B cell (primary cell): ENCODE results near the gene CELF4. TPM values are rescaled to one million over a fixed set of nuclear protein-coding genes. Genes with fewer than 3 reads are reported as not detected.

Experiments
- ATAC-seq: fragments of 200-7000 bp; cut with Tn5 transposase; one replicate; pipeline ENCODE4 v1.10.0; 2021; ENCODE audit warnings: low read depth, mild to moderate bottlenecking, moderate number of reproducible peaks, moderate library complexity
- CTCF ChIA-PET: fragments of 350-600 bp; sonication (Branson Sonifier 250); formaldehyde crosslinking; loops from one replicate; lab custom pipeline; 2021; ENCODE audit warnings: antibody characterized with exemption, inconsistent platforms; lab: Charles Lee
- POLR2A ChIA-PET: fragments of 350-600 bp; sonication (Branson Sonifier 250); formaldehyde crosslinking; loops from one replicate; lab custom pipeline; 2021; ENCODE audit warnings: antibody characterized with exemption; lab: Charles Lee
- DNase-seq: peaks from one replicate; pipeline ENCODE4 v3.0.0; 2013
- H2AFZ ChIP-seq: 2 replicates; pipeline ENCODE4 v1.6.1; 2012; ENCODE audit warnings: mild to moderate bottlenecking, low read depth, low read length; ENCODE audit not compliant: insufficient read depth, poor library complexity, severe bottlenecking
- H3K27ac ChIP-seq, 2 donors: 1 replicate in 1 of 2; 2 replicates in 1 of 2; pipeline ENCODE4 v1.5.1; 2012 to 2013; ENCODE audit warnings: low read length in 2 of 2, mild to moderate bottlenecking in 2 of 2, moderate library complexity in 1 of 2
- H3K27me3 ChIP-seq, 4 experiments: fragments of 200-600 bp in 1 of 4; sonication (generic) in 1 of 4; replicated peaks in 1 of 4; 1 replicate in 2 of 4; 2 replicates in 2 of 4; pipeline versions ENCODE4 v1.6.1 to v1.7.0; 2013 to 2016; ENCODE audit warnings: low read length in 3 of 4, mild to moderate bottlenecking in 2 of 4, mixed read lengths in 1 of 4, moderate library complexity in 1 of 4; ENCODE audit not compliant: insufficient read depth in 4 of 4, control insufficient read depth in 3 of 4; ENCODE audit errors: control extremely low read depth in 1 of 4
- H3K36me3 ChIP-seq, 2 experiments: replicated peaks in 1 of 2; 1 replicate in 1 of 2; 2 replicates in 1 of 2; pipeline versions ENCODE4 v1.6.1 to v1.7.1; 2013; ENCODE audit warnings: low read length in 1 of 2; ENCODE audit not compliant: insufficient read depth in 2 of 2, control insufficient read depth in 1 of 2; ENCODE audit errors: control extremely low read depth in 1 of 2, extremely low read depth in 1 of 2
- H3K4me1 ChIP-seq, 2 donors: fragments of 200-600 bp in 1 of 2; sonication (generic) in 1 of 2; 1 replicate in 1 of 2; 2 replicates in 1 of 2; pipeline versions ENCODE4 v1.5.1 to v1.6.1; 2013 to 2017; ENCODE audit warnings: low read length in 2 of 2; ENCODE audit not compliant: control insufficient read depth in 2 of 2, insufficient read depth in 2 of 2
- H3K4me2 ChIP-seq: replicated peaks from 2 replicates; pipeline ENCODE3; 2012; ENCODE audit warnings: mild to moderate bottlenecking, low read depth, low read length; ENCODE audit not compliant: poor library complexity, severe bottlenecking
- H3K4me3 ChIP-seq, 5 experiments: fragments of 200-600 bp in 1 of 5; sonication (generic) in 1 of 5; 1 replicate in 3 of 5; 2 replicates in 2 of 5; pipeline versions ENCODE4 v1.5.1 to v1.7.0; 2011 to 2016; ENCODE audit warnings: low read length in 4 of 5, mild to moderate bottlenecking in 4 of 5, low read depth in 2 of 5, control low read depth in 1 of 5, moderate library complexity in 1 of 5; ENCODE audit not compliant: insufficient read depth in 1 of 5; ENCODE audit errors: control extremely low read depth in 1 of 5, extremely low read depth in 1 of 5
- H3K79me2 ChIP-seq: fragments of 200-600 bp; sonication (generic); one replicate; pipeline ENCODE4 v1.6.0; 2016; ENCODE audit warnings: low read length; ENCODE audit not compliant: control insufficient read depth, insufficient read depth
- H3K9ac ChIP-seq: fragments of 200-600 bp; sonication (generic); 2 replicates; pipeline ENCODE4 v1.6.1; 2017; ENCODE audit warnings: mild to moderate bottlenecking, low read length, moderate library complexity
- H3K9me3 ChIP-seq, 3 donors: one replicate each; pipeline versions ENCODE4 v1.6.1 to v1.7.1; 2013; ENCODE audit warnings: low read length in 2 of 3; ENCODE audit not compliant: control insufficient read depth in 2 of 3, insufficient read depth in 1 of 3; ENCODE audit errors: control extremely low read depth in 1 of 3
- H4K20me1 ChIP-seq: 2 replicates; pipeline ENCODE4 v1.6.0; 2012; ENCODE audit warnings: mild to moderate bottlenecking, low read length; ENCODE audit not compliant: insufficient read depth, control insufficient read depth, poor library complexity, severe bottlenecking
- H3K27ac Mint-ChIP-seq: one replicate; pipeline ENCODE4 v1.8.0; 2021; ENCODE audit warnings: mixed read lengths
- H3K27me3 Mint-ChIP-seq: one replicate; pipeline ENCODE4 v1.8.0; 2021; ENCODE audit warnings: mixed read lengths
- H3K4me1 Mint-ChIP-seq: one replicate; pipeline ENCODE4 v1.8.0; 2021; ENCODE audit warnings: mixed read lengths
- H3K4me3 Mint-ChIP-seq: one replicate; pipeline ENCODE4 v1.8.0; 2021; ENCODE audit warnings: mixed read lengths
- H3K9me3 Mint-ChIP-seq: one replicate; pipeline ENCODE4 v1.8.0; 2022; ENCODE audit warnings: mixed read lengths; ENCODE audit not compliant: insufficient read depth
- EZH2 ChIP-seq: IDR thresholded peaks from 2 replicates; pipeline ENCODE4 v1.6.1; 2012; ENCODE audit warnings: borderline replicate concordance, low read depth, mild to moderate bottlenecking, moderate library complexity, low read length; ENCODE audit not compliant: insufficient read depth, poor library complexity, severe bottlenecking
- WGBS: methylation state at CpG from one replicate; pipeline ENCODE4 v1.1.5; 2013; ENCODE audit warnings: missing lambda C conversion rate; ENCODE audit not compliant: insufficient coverage; 5-methylcytosine and 5-hydroxymethylcytosine counted together
- intact Hi-C: fragments of 100-400 bp; cut with micrococcal nuclease; formaldehyde crosslinking; loops from one replicate; pipeline ENCODE4 v1.10.0; 2022
- polyA plus RNA-seq: library from polyadenylated mRNA; depleted of rRNA; stranded (reverse); fragments of >200 nt; gene quantifications from 2 replicates; pipeline ENCODE4 v1.2.3, GENCODE V29; 2012
- total RNA-seq, 2 donors: library from RNA; stranded (reverse); fragments of 120-200 nt in 1 of 2; gene quantifications; 1 replicate in 1 of 2; 2 replicates in 1 of 2; pipeline versions ENCODE4 v1.2.3 to v1.2.4, GENCODE V29; 2013 to 2022
- TF ChIP-seq, protein P1 (sequence below): fragments of 200-600 bp; IDR thresholded peaks from one replicate; pipeline ENCODE4 v1.8.0; 2022; ENCODE audit warnings: antibody characterized with exemption, mild to moderate bottlenecking

Gene CELF4
- total and polyA plus RNA-seq, 2 donors (not counting 1 experiment from before 2014, with no cell fraction given): not detected

DNA sequence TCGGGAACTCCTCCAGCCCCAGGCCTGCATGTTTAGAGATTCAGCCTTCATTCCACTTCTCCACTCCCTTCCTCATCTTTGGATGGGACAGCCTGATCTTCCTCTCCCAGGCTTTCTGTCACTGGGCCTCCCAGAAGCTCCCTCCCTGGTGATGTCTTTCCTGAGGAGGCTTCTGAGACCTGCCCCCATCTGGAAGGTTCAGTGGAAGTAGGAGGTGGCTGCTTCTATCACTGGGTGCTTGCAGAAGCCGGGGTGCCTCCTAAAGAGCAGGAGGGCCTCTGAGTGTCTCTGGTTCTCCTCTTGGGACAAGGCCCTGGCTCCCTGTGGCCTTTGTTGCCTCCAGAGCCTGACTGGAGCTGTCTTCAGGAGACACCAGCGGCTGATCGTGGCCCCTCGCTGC, 108.7 kb downstream of the CELF4 start:
- no peaks in the 10 kb centered on the region for H3K36me3 ChIP-seq
- CTCF ChIA-PET: no interaction called here
- no peaks in the 10 kb centered on the region for H3K27me3 ChIP-seq
- DNase-seq (no peak), ATAC-seq (no peak)
- no peak overlapping the region for H3K27ac ChIP-seq
- H3K4me2 ChIP-seq: no peak overlapping the region
- H4K20me1 ChIP-seq: no peaks in the 10 kb centered on the region
- peaks cover 4% of the 10 kb centered on the region for H3K27me3 Mint-ChIP-seq
- H3K4me3 ChIP-seq: no peak overlapping the region
- H3K4me3 Mint-ChIP-seq: no peak overlapping the region
- no peaks in the 10 kb centered on the region for H3K79me2 ChIP-seq
- intact Hi-C loops: no loop called here
- POLR2A ChIA-PET: no interaction called here
- H3K9ac ChIP-seq: no peak overlapping the region
- H2AFZ ChIP-seq: no peak overlapping the region
- 88% methylated on average over 5 of the region's 5 CpGs for WGBS
- H3K9me3 ChIP-seq: no peaks in the 10 kb centered on the region
- no peaks in the 10 kb centered on the region for H3K4me1 ChIP-seq
- H3K27ac Mint-ChIP-seq: no peak overlapping the region
- H3K4me1 Mint-ChIP-seq: no peaks in the 10 kb centered on the region
- no peaks in the 10 kb centered on the region for H3K9me3 Mint-ChIP-seq
- no peak for TF ChIP-seq EZH2
- TF ChIP-seq, protein P1, sequence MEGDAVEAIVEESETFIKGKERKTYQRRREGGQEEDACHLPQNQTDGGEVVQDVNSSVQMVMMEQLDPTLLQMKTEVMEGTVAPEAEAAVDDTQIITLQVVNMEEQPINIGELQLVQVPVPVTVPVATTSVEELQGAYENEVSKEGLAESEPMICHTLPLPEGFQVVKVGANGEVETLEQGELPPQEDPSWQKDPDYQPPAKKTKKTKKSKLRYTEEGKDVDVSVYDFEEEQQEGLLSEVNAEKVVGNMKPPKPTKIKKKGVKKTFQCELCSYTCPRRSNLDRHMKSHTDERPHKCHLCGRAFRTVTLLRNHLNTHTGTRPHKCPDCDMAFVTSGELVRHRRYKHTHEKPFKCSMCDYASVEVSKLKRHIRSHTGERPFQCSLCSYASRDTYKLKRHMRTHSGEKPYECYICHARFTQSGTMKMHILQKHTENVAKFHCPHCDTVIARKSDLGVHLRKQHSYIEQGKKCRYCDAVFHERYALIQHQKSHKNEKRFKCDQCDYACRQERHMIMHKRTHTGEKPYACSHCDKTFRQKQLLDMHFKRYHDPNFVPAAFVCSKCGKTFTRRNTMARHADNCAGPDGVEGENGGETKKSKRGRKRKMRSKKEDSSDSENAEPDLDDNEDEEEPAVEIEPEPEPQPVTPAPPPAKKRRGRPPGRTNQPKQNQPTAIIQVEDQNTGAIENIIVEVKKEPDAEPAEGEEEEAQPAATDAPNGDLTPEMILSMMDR: no peak

DNA sequence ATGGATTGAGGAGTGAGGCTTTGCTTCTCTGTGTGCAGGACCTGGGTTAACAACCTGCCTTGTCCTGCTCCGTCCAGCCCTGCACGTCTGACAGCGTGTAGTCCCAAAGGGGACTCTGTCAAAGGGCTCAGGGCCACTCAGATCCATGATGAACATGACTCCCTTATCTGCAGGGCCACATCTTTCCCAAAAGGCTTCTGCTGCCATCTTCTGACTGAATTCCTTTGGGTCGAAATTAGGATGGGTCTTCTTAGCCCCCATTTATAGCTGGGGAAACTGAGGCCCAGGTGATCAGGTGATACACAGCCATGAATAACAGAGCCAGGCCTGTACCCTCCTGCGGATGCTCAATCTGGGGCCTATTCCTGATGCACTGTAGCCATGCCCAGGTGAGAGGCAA, 109.2 kb downstream of the CELF4 start:
- DNase-seq: no peak
- CTCF ChIA-PET: no interaction called here
- no peak overlapping the region for H3K4me3 Mint-ChIP-seq
- POLR2A ChIA-PET: no interaction called here
- H3K4me2 ChIP-seq: no peak overlapping the region
- intact Hi-C loops: no loop called here
- TF ChIP-seq EZH2: no peak
- TF ChIP-seq, protein P1: no peak
- no peaks in the 10 kb centered on the region for H3K79me2 ChIP-seq
- no peaks in the 10 kb centered on the region for H3K36me3 ChIP-seq
- H3K27me3 Mint-ChIP-seq: peaks cover 4% of the 10 kb centered on the region
- H4K20me1 ChIP-seq: no peaks in the 10 kb centered on the region
- WGBS: 84% methylated on average over 5 of the region's 5 CpGs
- H3K27me3 ChIP-seq: no peaks in the 10 kb centered on the region
- no peaks in the 10 kb centered on the region for H3K4me1 Mint-ChIP-seq
- no peaks in the 10 kb centered on the region for H3K9me3 ChIP-seq
- no peak for ATAC-seq
- no peak overlapping the region for H3K9ac ChIP-seq
- no peak overlapping the region for H3K27ac ChIP-seq
- H3K4me1 ChIP-seq: no peaks in the 10 kb centered on the region
- no peak overlapping the region for H3K27ac Mint-ChIP-seq
- H3K9me3 Mint-ChIP-seq: no peaks in the 10 kb centered on the region
- H3K4me3 ChIP-seq: no peak overlapping the region
- H2AFZ ChIP-seq: no peak overlapping the region
